ENCODE measurements around the gene ZNF175. TPM values are rescaled to one million over a fixed set of nuclear protein-coding genes. Genes with fewer than 3 reads are reported as not detected.

ZNF175 gene
- total RNA-seq, 2 experiments from 2014 or later: 7.1 to 7.9 TPM

- Mint-ChIP-seq H3K4me1 (ENCODE audit: low read depth) (peaks cover 5% of the 10 kb centered on the region), H3K9me3 (no peaks in the 10 kb centered on the region), H3K4me3 (no peak overlapping the region), H3K27me3 (peaks cover 50% of the 10 kb centered on the region), H3K27ac (no peak overlapping the region), H3K36me3 (no peaks in the 10 kb centered on the region)
- peak; percentile 70 for DNase-seq
- CTCF ChIA-PET: interaction anchor here (1.1 kb wide), 1 partner anchor 38 kb away, joined by 5 read pairs; no protein-coding TSS in a partner anchor
- POLR2A ChIA-PET: no interaction called here
- intact Hi-C loops (cut with micrococcal nuclease): no loop called here
Observed at GRCh38 chr19:51552996-51553725, 17.9 kb upstream of the ZNF175 start.

GRCh38 chr19:51559240-51559639 is 11.8 kb upstream of the ZNF175 start:
- no peaks in the 10 kb centered on the region for H3K36me3 Mint-ChIP-seq
- intact Hi-C loops (cut with micrococcal nuclease): no loop called here
- H3K4me3 Mint-ChIP-seq: no peak overlapping the region

GRCh38 chr19:51560339-51560738 is 10.7 kb upstream of the ZNF175 start:
- POLR2A ChIA-PET: no interaction called here
- Mint-ChIP-seq H3K9me3 (no peaks in the 10 kb centered on the region), H3K4me1 (ENCODE audit: low read depth) (no peaks in the 10 kb centered on the region), H3K4me3 (no peak overlapping the region), H3K27me3 (peaks cover 53% of the 10 kb centered on the region), H3K36me3 (no peaks in the 10 kb centered on the region), H3K27ac (no peak overlapping the region)
- intact Hi-C loops (cut with micrococcal nuclease): no loop called here
- DNase-seq: no peak
- CTCF ChIA-PET: no interaction called here

More at GRCh38 chr19:51559240-51559639, 11.8 kb upstream of the ZNF175 start:
- ChIA-PET CTCF (no interaction called here), POLR2A (no interaction called here)
- Mint-ChIP-seq H3K27ac (no peak overlapping the region), H3K4me1 (ENCODE audit: low read depth) (no peaks in the 10 kb centered on the region), H3K9me3 (no peaks in the 10 kb centered on the region), H3K27me3 (peaks cover 60% of the 10 kb centered on the region)
- DNase-seq: no peak

- no peak overlapping the region for H3K4me3 Mint-ChIP-seq
- H3K9me3 Mint-ChIP-seq: no peaks in the 10 kb centered on the region
- no peaks in the 10 kb centered on the region for H3K4me1 Mint-ChIP-seq (ENCODE audit: low read depth)
- DNase-seq: no peak
- no peaks in the 10 kb centered on the region for H3K36me3 Mint-ChIP-seq
- H3K27ac Mint-ChIP-seq: no peak overlapping the region
- POLR2A ChIA-PET: no interaction called here
- intact Hi-C loops (cut with micrococcal nuclease): no loop called here
- CTCF ChIA-PET: interaction anchor here (1.2 to 1.3 kb wide), 2 partner anchors 143 to 213 kb away, joined by 3 read pairs; no protein-coding TSS in a partner anchor
- H3K27me3 Mint-ChIP-seq: peaks cover 32% of the 10 kb centered on the region
Observed at GRCh38 chr19:51564791-51565190, 6.3 kb upstream of the ZNF175 start.

GRCh38 chr19:51565583-51565982 is 5.5 kb upstream of the ZNF175 start:
- no peaks in the 10 kb centered on the region for H3K36me3 Mint-ChIP-seq
- intact Hi-C loops (cut with micrococcal nuclease): no loop called here
- no peak overlapping the region for H3K4me3 Mint-ChIP-seq
- ChIA-PET POLR2A (no interaction called here), CTCF (interaction anchor here (0.8 to 1.2 kb wide), 2 partner anchors 14 to 212 kb away, joined by 3 to 4 read pairs; no protein-coding TSS in a partner anchor)
- DNase-seq: no peak
- H3K27me3 Mint-ChIP-seq: peaks cover 29% of the 10 kb centered on the region
- H3K9me3 Mint-ChIP-seq: no peaks in the 10 kb centered on the region
- peaks cover 3% of the 10 kb centered on the region for H3K4me1 Mint-ChIP-seq (ENCODE audit: low read depth)
- H3K27ac Mint-ChIP-seq: no peak overlapping the region

- ChIA-PET CTCF (no interaction called here), POLR2A (no interaction called here)
- DNase-seq: no peak
- intact Hi-C loops (cut with micrococcal nuclease): loop anchor here (1.0 kb wide), 1 partner anchor 30 kb away; no protein-coding TSS in a partner anchor
- peaks cover 20% of the 10 kb centered on the region for H3K27me3 Mint-ChIP-seq
- H3K27ac Mint-ChIP-seq: no peak overlapping the region
- no peaks in the 10 kb centered on the region for H3K9me3 Mint-ChIP-seq
- H3K36me3 Mint-ChIP-seq: no peaks in the 10 kb centered on the region
- H3K4me1 Mint-ChIP-seq (ENCODE audit: low read depth): peaks cover 9% of the 10 kb centered on the region
- no peak overlapping the region for H3K4me3 Mint-ChIP-seq
Observed at GRCh38 chr19:51566489-51567100, 4.5 kb upstream of the ZNF175 start.

- DNase-seq: no peak
- no peak overlapping the region for H3K4me3 Mint-ChIP-seq
- no peak overlapping the region for H3K27ac Mint-ChIP-seq
- ChIA-PET CTCF (no interaction called here), POLR2A (no interaction called here)
- H3K4me1 Mint-ChIP-seq (ENCODE audit: low read depth): peaks cover 19% of the 10 kb centered on the region
- H3K36me3 Mint-ChIP-seq: peaks cover 3% of the 10 kb centered on the region
- intact Hi-C loops (cut with micrococcal nuclease): loop anchor here (1.0 kb wide), 1 partner anchor 29 kb away; no protein-coding TSS in a partner anchor
- H3K9me3 Mint-ChIP-seq: no peaks in the 10 kb centered on the region
- peaks cover 16% of the 10 kb centered on the region for H3K27me3 Mint-ChIP-seq
Observed at GRCh38 chr19:51567583-51567982, 3.5 kb upstream of the ZNF175 start.

- Mint-ChIP-seq H3K27ac (no peak overlapping the region), H3K4me1 (ENCODE audit: low read depth) (peaks cover 27% of the 10 kb centered on the region), H3K9me3 (no peaks in the 10 kb centered on the region), H3K27me3 (peaks cover 14% of the 10 kb centered on the region), H3K36me3 (peaks cover 10% of the 10 kb centered on the region), H3K4me3 (no peak overlapping the region)
- ChIA-PET POLR2A (no interaction called here), CTCF (interaction anchor here (0.6 kb wide), 1 partner anchor 108 kb away, joined by 3 read pairs; no protein-coding TSS in a partner anchor)
- intact Hi-C loops (cut with micrococcal nuclease): no loop called here
- DNase-seq: no peak
Observed at GRCh38 chr19:51568456-51568855, 2.6 kb upstream of the ZNF175 start.

GRCh38 chr19:51571599-51571998 is 516 bp downstream of the ZNF175 start:
- Mint-ChIP-seq H3K27ac (peak overlapping the region; percentile 70), H3K36me3 (peaks cover 29% of the 10 kb centered on the region), H3K4me1 (ENCODE audit: low read depth) (peaks cover 31% of the 10 kb centered on the region), H3K9me3 (no peaks in the 10 kb centered on the region), H3K4me3 (peak overlapping the region; percentile 86), H3K27me3 (peaks cover 3% of the 10 kb centered on the region)
- ChIA-PET CTCF (interaction anchor here (0.9 to 1.4 kb wide), 3 partner anchors 65 to 173 kb away, joined by 3 read pairs; no protein-coding TSS in a partner anchor), POLR2A (no interaction called here)
- no peak for DNase-seq
- intact Hi-C loops (cut with micrococcal nuclease): loop anchor here (1.0 to 10.0 kb wide), 3 partner anchors 23 to 97 kb away; partner anchors contain the start of gene CEACAM18

- peaks cover 34% of the 10 kb centered on the region for H3K4me1 Mint-ChIP-seq (ENCODE audit: low read depth)
- H3K4me3 Mint-ChIP-seq: peak overlapping the region; percentile 86
- intact Hi-C loops (cut with micrococcal nuclease): loop anchor here (10.0 kb wide), 2 partner anchors 82 to 98 kb away; partner anchors contain the start of gene CEACAM18
- peaks cover 2% of the 10 kb centered on the region for H3K27me3 Mint-ChIP-seq
- H3K27ac Mint-ChIP-seq: no peak overlapping the region
- no peaks in the 10 kb centered on the region for H3K9me3 Mint-ChIP-seq
- no peak for DNase-seq
- peaks cover 37% of the 10 kb centered on the region for H3K36me3 Mint-ChIP-seq
- ChIA-PET POLR2A (no interaction called here), CTCF (interaction anchor here (0.7 to 1.4 kb wide), 3 partner anchors 65 to 151 kb away, joined by 3 read pairs; no protein-coding TSS in a partner anchor)
Observed at GRCh38 chr19:51572410-51572809, 1.3 kb downstream of the ZNF175 start.

GRCh38 chr19:51572908-51573307 is 1.8 kb downstream of the ZNF175 start:
- H3K27me3 Mint-ChIP-seq: peaks cover 2% of the 10 kb centered on the region
- CTCF ChIA-PET: interaction anchor here (0.7 to 1.4 kb wide), 3 partner anchors 64 to 151 kb away, joined by 3 read pairs; no protein-coding TSS in a partner anchor
- no peaks in the 10 kb centered on the region for H3K9me3 Mint-ChIP-seq
- DNase-seq: no peak
- POLR2A ChIA-PET: no interaction called here
- peaks cover 34% of the 10 kb centered on the region for H3K4me1 Mint-ChIP-seq (ENCODE audit: low read depth)
- no peak overlapping the region for H3K27ac Mint-ChIP-seq
- intact Hi-C loops (cut with micrococcal nuclease): loop anchor here (10.0 kb wide), 2 partner anchors 82 to 98 kb away; partner anchors contain the start of gene CEACAM18
- H3K4me3 Mint-ChIP-seq: no peak overlapping the region
- peaks cover 37% of the 10 kb centered on the region for H3K36me3 Mint-ChIP-seq

GRCh38 chr19:51573331-51573730 is 2.2 kb downstream of the ZNF175 start:
- H3K27ac Mint-ChIP-seq: no peak overlapping the region
- intact Hi-C loops (cut with micrococcal nuclease): loop anchor here (10.0 kb wide), 2 partner anchors 81 to 99 kb away; partner anchors contain the start of gene CEACAM18

More at GRCh38 chr19:51573331-51573730, 2.2 kb downstream of the ZNF175 start:
- H3K27me3 Mint-ChIP-seq: peaks cover 2% of the 10 kb centered on the region
- CTCF ChIA-PET: no interaction called here
- peaks cover 34% of the 10 kb centered on the region for H3K4me1 Mint-ChIP-seq (ENCODE audit: low read depth)
- POLR2A ChIA-PET: no interaction called here
- peaks cover under 1% of the 10 kb centered on the region for H3K9me3 Mint-ChIP-seq
- peaks cover 37% of the 10 kb centered on the region for H3K36me3 Mint-ChIP-seq
- H3K4me3 Mint-ChIP-seq: no peak overlapping the region
- no peak for DNase-seq

Measured in activated CD4-positive, alpha-beta memory T cell treated with anti-CD3 and anti-CD28 coated beads for 36 hours (primary cell).